Spleen (tissue), 7 donors: ENCODE measurements around the gene PMPCA.

ENCODE experiments used
- CTCF ChIP-seq, 11 experiments: fragments of 200-600 bp in 7 of 11; fragments of 450-650 bp in 4 of 11; sonication (generic) in 4 of 11; IDR thresholded peaks in 8 of 11; conservative IDR thresholded peaks in 3 of 11; 1 replicate in 7 of 11; 2 replicates in 4 of 11; pipeline versions ENCODE4 v1.4.0 to v1.8.0; 2016 to 2021; ENCODE audit warnings: antibody characterized with exemption in 11 of 11, inconsistent platforms in 4 of 11, mild to moderate bottlenecking in 1 of 11
- POLR2A ChIP-seq, 3 donors: fragments of 450-650 bp; IDR thresholded peaks; one replicate each; pipeline ENCODE4 v1.5.1; 2017; ENCODE audit warnings: antibody characterized with exemption in 3 of 3, mild to moderate bottlenecking in 1 of 3
- donor health status: DM: no; HTN: no; CAD: no; lungs with moderate emphysema.
- donor health status: DM: no; HTN: no; CAD: no.
- donor health status: DM: no; HTN: no; CAD: no.

GRCh38 chr9:136391737-136392537 is 18.5 kb upstream of the PMPCA start:
- TF ChIP-seq CTCF (IDR thresholded peaks at IDR 0.05 in 8 of 11, conservative IDR thresholded peaks at IDR 0.05 in 3 of 11): no peak
- no peak for TF ChIP-seq POLR2A (IDR thresholded peaks at IDR 0.05)
